Loucy (cell line): ENCODE measurements around the gene IL1A.

Experiments used
- CTCF ChIP-seq: fragments of 200-600 bp; sonication (generic); conservative IDR thresholded peaks from 2 replicates; pipeline ENCODE4 v1.5.1; 2014; ENCODE audit warnings: mild to moderate bottlenecking, antibody characterized with exemption, low read length
- EZH2phosphoT487 ChIP-seq: fragments of 200-600 bp; IDR thresholded peaks from 2 replicates; pipeline ENCODE4 v1.6.1; 2018; ENCODE audit warnings: antibody characterized with exemption, mild to moderate bottlenecking, moderate library complexity, borderline replicate concordance

GRCh38 chr2:112728378-112729175 is 55.7 kb downstream of the IL1A start:
- TF ChIP-seq CTCF (no peak), EZH2phosphoT487 (no peak)
